ENCODE data around the gene BMPR2. TPM values are rescaled to one million over a fixed set of nuclear protein-coding genes. Genes with fewer than 3 reads are reported as not detected.
"Not testable (repeated sequence)": the region's sequence is repeated elsewhere in the genome, so short reads cannot be mapped to it uniquely, and the experiment has no call there.

BMPR2 gene
- polyA plus RNA-seq, 1 experiment: 30.9 TPM

GRCh38 chr2:202339071-202339870 is 36.9 kb upstream of the BMPR2 start:
- no peaks in the 10 kb centered on the region for H3K36me3 ChIP-seq (ENCODE audit: control insufficient read depth, insufficient read depth, low read length)
- no peak for DNase-seq (ENCODE audit: low read depth)
- ChIA-PET CTCF (interaction anchor here (1.3 kb wide), 1 partner anchor 11 kb away, joined by 3 read pairs; no protein-coding TSS in a partner anchor), POLR2A (no interaction called here)
- H3K4me3 ChIP-seq (ENCODE audit: low read depth, low read length): no peak overlapping the region
- no peak for TF ChIP-seq CTCF (IDR thresholded peaks at IDR 0.05; ENCODE audit: insufficient read depth, low read depth, low read length)
- H3K27me3 ChIP-seq (ENCODE audit: control insufficient read depth, insufficient read depth, low read length): no peaks in the 10 kb centered on the region

GRCh38 chr2:202344178-202344577 is 31.9 kb upstream of the BMPR2 start:
- ChIA-PET POLR2A (interaction anchor here (0.6 kb wide), 1 partner anchor 32 kb away, joined by 4 read pairs; the partner anchor contains the start of gene BMPR2), CTCF (interaction anchor here (0.7 kb wide), 1 partner anchor 13 kb away, joined by 3 read pairs; no protein-coding TSS in a partner anchor)
- Histone ChIP-seq H3K27me3 (ENCODE audit: control insufficient read depth, insufficient read depth, low read length) (no peaks in the 10 kb centered on the region), H3K4me3 (ENCODE audit: low read depth, low read length) (no peak overlapping the region), H3K36me3 (ENCODE audit: control insufficient read depth, insufficient read depth, low read length) (no peaks in the 10 kb centered on the region)
- no peak for TF ChIP-seq CTCF (IDR thresholded peaks at IDR 0.05; ENCODE audit: insufficient read depth, low read depth, low read length)
- DNase-seq (ENCODE audit: low read depth): no peak

GRCh38 chr2:202346180-202346579 is 29.9 kb upstream of the BMPR2 start:
- ChIA-PET CTCF (interaction anchor here (1.1 kb wide), 1 partner anchor 9 kb away, joined by 3 read pairs; no protein-coding TSS in a partner anchor), POLR2A (no interaction called here)
- no peaks in the 10 kb centered on the region for H3K27me3 ChIP-seq (ENCODE audit: control insufficient read depth, insufficient read depth, low read length)
- TF ChIP-seq CTCF (IDR thresholded peaks at IDR 0.05; ENCODE audit: insufficient read depth, low read depth, low read length): no peak
- no peak overlapping the region for H3K4me3 ChIP-seq (ENCODE audit: low read depth, low read length)
- H3K36me3 ChIP-seq (ENCODE audit: control insufficient read depth, insufficient read depth, low read length): no peaks in the 10 kb centered on the region
- no peak for DNase-seq (ENCODE audit: low read depth)

DNA sequence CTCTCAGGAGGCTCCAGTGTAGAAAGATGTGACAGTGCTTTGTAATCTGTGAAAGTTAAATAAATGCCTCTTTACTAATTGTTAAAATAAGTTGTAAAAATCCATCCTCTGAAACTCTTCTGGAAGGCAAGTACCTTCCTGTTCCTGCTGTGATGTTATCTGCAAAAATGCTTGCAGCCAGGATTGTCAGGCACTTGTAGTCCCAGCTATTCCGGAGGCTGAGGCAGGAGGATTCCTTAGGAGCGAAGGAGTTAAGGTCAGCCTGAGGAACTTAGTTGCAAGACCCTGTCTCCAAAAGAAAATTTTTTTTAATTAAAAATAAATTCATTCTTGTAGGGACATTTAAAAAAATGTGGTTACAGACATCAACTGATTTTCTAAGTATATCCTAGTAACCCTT is 22.7 kb upstream of the BMPR2 start:
- H3K27me3 ChIP-seq (ENCODE audit: control insufficient read depth, insufficient read depth, low read length): no peaks in the 10 kb centered on the region
- DNase-seq (ENCODE audit: low read depth): no peak
- ChIA-PET POLR2A (no interaction called here), CTCF (no interaction called here)
- no peak for TF ChIP-seq CTCF (IDR thresholded peaks at IDR 0.05; ENCODE audit: insufficient read depth, low read depth, low read length)
- H3K36me3 ChIP-seq (ENCODE audit: control insufficient read depth, insufficient read depth, low read length): no peaks in the 10 kb centered on the region
- no peak overlapping the region for H3K4me3 ChIP-seq (ENCODE audit: low read depth, low read length)

GRCh38 chr2:202355993-202356505 is 20.1 kb upstream of the BMPR2 start:
- H3K36me3 ChIP-seq (ENCODE audit: control insufficient read depth, insufficient read depth, low read length): no peaks in the 10 kb centered on the region
- no peak overlapping the region for H3K4me3 ChIP-seq (ENCODE audit: low read depth, low read length)
- H3K27me3 ChIP-seq (ENCODE audit: control insufficient read depth, insufficient read depth, low read length): no peaks in the 10 kb centered on the region
- no peak for TF ChIP-seq CTCF (IDR thresholded peaks at IDR 0.05; ENCODE audit: insufficient read depth, low read depth, low read length)
- POLR2A ChIA-PET: no interaction called here
- no peak for DNase-seq (ENCODE audit: low read depth)
- CTCF ChIA-PET: no interaction called here

- H3K36me3 ChIP-seq (ENCODE audit: control insufficient read depth, insufficient read depth, low read length); H3K4me3 ChIP-seq (ENCODE audit: low read depth, low read length); DNase-seq (ENCODE audit: low read depth); H3K27me3 ChIP-seq (ENCODE audit: control insufficient read depth, insufficient read depth, low read length); POLR2A ChIA-PET: not testable (repeated sequence)
- CTCF ChIA-PET: interaction anchor here (0.7 kb wide), 2 partner anchors 932 to 1462 kb away, joined by 3 to 6 read pairs; no protein-coding TSS in a partner anchor
Measured at GRCh38 chr2:202358924-202359323, 17.2 kb upstream of the BMPR2 start.

Data from BJ (cell line).